H1 (cell line): Measurements from ENCODE around the gene MKLN1. TPM values are rescaled to one million over a fixed set of nuclear protein-coding genes. Genes with fewer than 3 reads are reported as not detected.

Source experiments
- CTCF ChIA-PET: fragments of 300-600 bp; sonication (Branson Sonifier 250); formaldehyde crosslinking; loops from one replicate; lab custom pipeline; 2021; ENCODE audit not compliant: partially characterized antibody; lab: Charles Lee
- POLR2A ChIA-PET: fragments of 300-600 bp; sonication (Branson Sonifier 250); formaldehyde crosslinking; loops from one replicate; lab custom pipeline; 2021; ENCODE audit warnings: inconsistent platforms; ENCODE audit not compliant: partially characterized antibody; lab: Charles Lee
- DNase-seq, 2 experiments: peaks; one replicate each; pipeline versions ENCODE4 v3.0.0 to v3.0.0-alpha.2; 2010 to 2022; ENCODE audit warnings: low spot score in 2 of 2, low read depth in 1 of 2, mixed read lengths in 1 of 2
- FAIRE-seq: peaks from 2 replicates; lab custom pipeline; 2011; peaks lifted over from hg19 to GRCh38; lab: Jason Lieb, UNC
- H2AFZ ChIP-seq: 2 replicates; pipeline ENCODE4 v1.8.1; 2012; ENCODE audit warnings: low read length, inconsistent platforms
- H2AK5ac ChIP-seq: 2 replicates; pipeline ENCODE4 v1.6.1; 2013; ENCODE audit warnings: low read depth, low read length
- H2BK120ac ChIP-seq: replicated peaks from 2 replicates; pipeline ENCODE3; 2013; ENCODE audit warnings: low read depth, low read length, inconsistent platforms
- H2BK12ac ChIP-seq: 2 replicates; pipeline ENCODE4 v1.6.1; 2013; ENCODE audit warnings: low read depth, low read length
- H2BK15ac ChIP-seq: 2 replicates; pipeline ENCODE4 v1.6.1; 2013; ENCODE audit warnings: low read length
- H2BK20ac ChIP-seq: 2 replicates; pipeline ENCODE4 v1.6.1; 2013; ENCODE audit warnings: low read length
- H2BK5ac ChIP-seq: 2 replicates; pipeline ENCODE4 v1.6.1; 2013; ENCODE audit warnings: low read depth, low read length
- H3K14ac ChIP-seq: 2 replicates; pipeline ENCODE4 v1.6.1; 2013; ENCODE audit warnings: inconsistent platforms; ENCODE audit not compliant: insufficient read length
- H3K18ac ChIP-seq: 2 replicates; pipeline ENCODE4 v1.6.1; 2013; ENCODE audit warnings: low read length; ENCODE audit errors: extremely low read depth
- H3K23ac ChIP-seq: 2 replicates; pipeline ENCODE4 v1.6.1; 2013; ENCODE audit warnings: inconsistent platforms; ENCODE audit not compliant: insufficient read length
- H3K23me2 ChIP-seq: 2 replicates; pipeline ENCODE4 v1.6.1; 2013; ENCODE audit warnings: low read depth, low read length
- H3K27ac ChIP-seq: 2 replicates; pipeline ENCODE4 v1.6.1; 2011; ENCODE audit warnings: low read depth, low read length, inconsistent platforms
- H3K27me3 ChIP-seq, 4 experiments: replicated peaks in 1 of 4; 1 replicate in 1 of 4; 2 replicates in 3 of 4; pipeline versions ENCODE4 v1.6.1 to v1.8.1; 2011 to 2013; ENCODE audit warnings: low read length in 3 of 4, mild to moderate bottlenecking in 3 of 4, inconsistent platforms in 2 of 4, mixed read lengths in 2 of 4, moderate library complexity in 1 of 4; ENCODE audit not compliant: control insufficient read depth in 3 of 4, insufficient read depth in 3 of 4; ENCODE audit errors: extremely low read depth in 1 of 4
- H3K36me3 ChIP-seq, 4 experiments: 2 replicates each; pipeline versions ENCODE4 v1.6.1 to v1.8.1; 2011 to 2013; ENCODE audit warnings: mild to moderate bottlenecking in 4 of 4, low read length in 3 of 4, moderate library complexity in 2 of 4, control low read depth in 1 of 4, inconsistent platforms in 1 of 4; ENCODE audit not compliant: insufficient read depth in 4 of 4, control insufficient read depth in 2 of 4
- H3K4ac ChIP-seq: replicated peaks from 2 replicates; pipeline ENCODE3; 2013; ENCODE audit warnings: low read length, low read depth, mixed read lengths, inconsistent platforms; ENCODE audit not compliant: insufficient read length
- H3K4me1 ChIP-seq, 4 experiments: replicated peaks in 1 of 4; 1 replicate in 1 of 4; 2 replicates in 3 of 4; pipeline versions ENCODE4 v1.6.1 to v1.8.1; 2011 to 2013; ENCODE audit warnings: low read length in 3 of 4, inconsistent platforms in 2 of 4, mixed read lengths in 1 of 4; ENCODE audit not compliant: insufficient read depth in 4 of 4, control insufficient read depth in 3 of 4
- H3K4me2 ChIP-seq, 2 experiments: 2 replicates each; pipeline versions ENCODE4 v1.6.1 to v1.8.1; 2011 to 2013; ENCODE audit warnings: low read depth in 2 of 2, low read length in 2 of 2, control low read depth in 1 of 2, inconsistent platforms in 1 of 2, mild to moderate bottlenecking in 1 of 2; ENCODE audit not compliant: insufficient read depth in 1 of 2
- H3K4me3 ChIP-seq, 4 experiments: fragments of 200-600, 300-600 bp in 1 of 4; sonication (generic), shearing (Covaris generic), sonication (Bioruptor Twin) in 1 of 4; 2 replicates each; pipeline versions ENCODE4 v1.5.1 to v1.8.1; 2011 to 2016; ENCODE audit warnings: low read length in 4 of 4, low read depth in 3 of 4, control low read depth in 2 of 4, inconsistent platforms in 2 of 4, mild to moderate bottlenecking in 2 of 4, mixed read lengths in 1 of 4, moderate library complexity in 1 of 4; ENCODE audit not compliant: insufficient read depth in 2 of 4; ENCODE audit errors: extremely low read depth in 1 of 4
- H3K56ac ChIP-seq: replicated peaks from 2 replicates; pipeline ENCODE3; 2013; ENCODE audit warnings: low read depth, mild to moderate bottlenecking, mixed read lengths, low read length, inconsistent platforms; ENCODE audit not compliant: insufficient read length
- H3K79me1 ChIP-seq: 2 replicates; pipeline ENCODE4 v1.6.1; 2013; ENCODE audit warnings: low read depth, low read length, control low read depth
- H3K79me2 ChIP-seq, 2 experiments: 2 replicates each; pipeline versions ENCODE4 v1.6.1 to v1.8.1; 2012 to 2013; ENCODE audit warnings: low read length in 2 of 2, mild to moderate bottlenecking in 2 of 2, inconsistent platforms in 1 of 2; ENCODE audit not compliant: insufficient read depth in 2 of 2, control insufficient read depth in 1 of 2
- H3K9ac ChIP-seq, 4 experiments: replicated peaks in 1 of 4; 1 replicate in 1 of 4; 2 replicates in 3 of 4; pipeline versions ENCODE4 v1.6.1 to v1.8.1; 2011 to 2013; ENCODE audit warnings: low read depth in 3 of 4, low read length in 3 of 4, control low read depth in 2 of 4, mild to moderate bottlenecking in 2 of 4, moderate library complexity in 2 of 4, inconsistent platforms in 1 of 4; ENCODE audit errors: extremely low read depth in 1 of 4
- H3K9me3 ChIP-seq, 2 experiments: 2 replicates each; pipeline versions ENCODE4 v1.6.1 to v1.8.1; 2012 to 2013; ENCODE audit warnings: mild to moderate bottlenecking in 2 of 2, moderate library complexity in 2 of 2, control low read depth in 1 of 2, inconsistent platforms in 1 of 2, low read depth in 1 of 2, low read length in 1 of 2, mixed read lengths in 1 of 2; ENCODE audit not compliant: insufficient read depth in 2 of 2
- H4K20me1 ChIP-seq, 2 experiments: replicated peaks in 1 of 2; 2 replicates each; pipeline versions ENCODE3 to v1.8.1; 2011 to 2013; ENCODE audit warnings: inconsistent platforms in 2 of 2, low read length in 2 of 2, mild to moderate bottlenecking in 1 of 2; ENCODE audit not compliant: insufficient read depth in 2 of 2, control insufficient read depth in 1 of 2
- H4K5ac ChIP-seq: 2 replicates; pipeline ENCODE4 v1.6.1; 2013; ENCODE audit warnings: low read length, low read depth, mixed read lengths, inconsistent platforms; ENCODE audit not compliant: insufficient read length
- H4K8ac ChIP-seq: 2 replicates; pipeline ENCODE4 v1.8.0; 2013; ENCODE audit warnings: mild to moderate bottlenecking, moderate library complexity, low read length, inconsistent platforms; ENCODE audit not compliant: insufficient read depth; ENCODE audit errors: extremely low read depth
- H4K91ac ChIP-seq: replicated peaks from 2 replicates; pipeline ENCODE3; 2013; ENCODE audit warnings: low read length, mixed read lengths, inconsistent platforms; ENCODE audit not compliant: insufficient read length
- E2F6 ChIP-seq: IDR thresholded peaks from 2 replicates; pipeline ENCODE4 v1.6.1; 2012; ENCODE audit warnings: inconsistent platforms
- EP300 ChIP-seq, 2 experiments: IDR thresholded peaks; 1 replicate in 1 of 2; 2 replicates in 1 of 2; pipeline ENCODE4 v1.6.1; 2011 to 2012; ENCODE audit warnings: low read depth in 2 of 2, low read length in 2 of 2, mild to moderate bottlenecking in 2 of 2, borderline replicate concordance in 1 of 2, inconsistent platforms in 1 of 2, moderate library complexity in 1 of 2
- HDAC2 ChIP-seq, 2 experiments: fragments of 300-600 bp in 1 of 2; sonication (generic) in 1 of 2; IDR thresholded peaks; 2 replicates each; pipeline ENCODE4 v1.6.1; 2011 to 2012; ENCODE audit warnings: low read depth in 2 of 2, low read length in 2 of 2, mild to moderate bottlenecking in 2 of 2, moderate library complexity in 2 of 2, borderline replicate concordance in 1 of 2, inconsistent platforms in 1 of 2
- HDAC6 ChIP-seq: IDR thresholded peaks from one replicate; pipeline ENCODE4 v1.7.1; 2012; ENCODE audit warnings: low read depth, mild to moderate bottlenecking, inconsistent platforms, low read length, moderate library complexity
- JUN ChIP-seq: IDR thresholded peaks from 2 replicates; pipeline ENCODE4 v1.6.1; 2011; ENCODE audit warnings: low read depth, mild to moderate bottlenecking, improper control_type of control experiment, low read length
- MAX ChIP-seq: IDR thresholded peaks from 2 replicates; pipeline ENCODE4 v1.6.1; 2012; ENCODE audit warnings: inconsistent platforms
- POU5F1 ChIP-seq: IDR thresholded peaks from 2 replicates; pipeline ENCODE4 v1.6.1; 2011; ENCODE audit warnings: low read depth, mild to moderate bottlenecking, low read length, moderate library complexity
- RFX5 ChIP-seq: IDR thresholded peaks from 2 replicates; pipeline ENCODE4 v1.6.1; 2011; ENCODE audit warnings: low read depth, low read length, improper control_type of control experiment, borderline replicate concordance
- SP4 ChIP-seq: IDR thresholded peaks from 2 replicates; pipeline ENCODE4 v1.6.1; 2012; ENCODE audit warnings: low read length, inconsistent platforms
- SUZ12 ChIP-seq: fragments of 200-600 bp; sonication (generic); IDR thresholded peaks from 2 replicates; pipeline ENCODE4 v1.6.1; 2012; ENCODE audit warnings: mild to moderate bottlenecking, inconsistent platforms, low read length, moderate library complexity, mixed read lengths
- TEAD4 ChIP-seq: IDR thresholded peaks from 2 replicates; pipeline ENCODE4 v1.6.1; 2012; ENCODE audit warnings: low read depth, low read length, inconsistent platforms, mixed read lengths
- WGBS, 2 experiments: shearing (Covaris generic) in 1 of 2; methylation state at CpG; one replicate each; pipeline versions ENCODE4 v1.1.6 to v1.1.7; 2013 to 2015; ENCODE audit warnings: low lambda C conversion rate in 2 of 2, mixed read lengths in 2 of 2, inconsistent platforms in 1 of 2, low coverage in 1 of 2, missing lambda C conversion rate in 1 of 2; ENCODE audit not compliant: insufficient replicate concordance in 2 of 2, insufficient coverage in 1 of 2, insufficient read length in 1 of 2; ENCODE audit errors: extremely low coverage in 1 of 2, missing lambda C conversion rate in 1 of 2; 5-methylcytosine and 5-hydroxymethylcytosine counted together
- polyA plus RNA-seq, 7 experiments: library from polyadenylated mRNA; depleted of rRNA in 3 of 7; stranded (reverse) in 5 of 7; unstranded in 2 of 7; fragments of >200 nt in 5 of 7; fragments of 200-250 nt in 2 of 7; gene quantifications; 1 replicate in 5 of 7; 2 replicates in 1 of 7; 4 replicates in 1 of 7; pipeline versions ENCODE4 v1.2.1 to v1.2.3, GENCODE V29; 2011 to 2013; ENCODE audit warnings: missing spikeins in 2 of 7, mixed read lengths in 2 of 7
- total RNA-seq: library from RNA; stranded (reverse); fragmentation: NEBNext Ultra II Directional; extraction: Animal tissue kit (Norgen Biotek cat#: 25700); gene quantifications from 2 replicates; pipeline ENCODE4 v1.2.1, GENCODE V29; 2021

MKLN1 gene
- total and polyA plus RNA-seq, 2 of the 8 experiments (the other 6 are each of a cell fraction or from before 2014, with no cell fraction given) = 22.3 to 50.9 TPM

- Histone ChIP-seq H4K91ac (no peak overlapping the region), H2BK120ac (no peak overlapping the region), H3K14ac (no peak overlapping the region), H2AK5ac (no peak overlapping the region), H3K79me2 (peaks cover 72 to 100% of the 10 kb centered on the region in 2 experiments), H3K79me1 (peaks cover 29% of the 10 kb centered on the region), H3K4me3 (no peak overlapping the region), H4K8ac (no peak overlapping the region), H2BK15ac (no peak overlapping the region), H3K27me3 (no peaks in the 10 kb centered on the region), H3K56ac (no peak overlapping the region), H3K4me1 (peaks cover 19 to 69% (median 38%) of the 10 kb centered on the region in 4 experiments), H2BK5ac (0 out of 2 replicates have a peak overlapping the region, but pooled peaks have one; percentile 5), H2AFZ (no peak overlapping the region), H2BK20ac (0 out of 2 replicates have a peak overlapping the region, but pooled peaks have one; percentile 21), H2BK12ac (no peak overlapping the region; the same call in 1 of the 2 replicates), H3K18ac (no peak overlapping the region), H3K36me3 (peaks cover 3 to 88% (median 9%) of the 10 kb centered on the region in 4 experiments), H3K23me2 (no peaks in the 10 kb centered on the region), H4K20me1 (peaks cover 74 to 77% of the 10 kb centered on the region in 2 experiments), H3K27ac (no peak overlapping the region), H3K4ac (no peak overlapping the region), H3K23ac (no peak overlapping the region), H3K4me2 (peak overlapping the region in 1 of 2 experiments; percentile 19; a peak in 2 of 4 replicates), H3K9me3 (no peaks in the 10 kb centered on the region), H4K5ac (no peak overlapping the region), H3K9ac (no peak overlapping the region)
- CTCF ChIA-PET = interaction anchor here (0.6 to 11.9 kb wide), 8 partner anchors 9 to 1980 kb away, joined by 3 to 154 read pairs (median 5); no protein-coding TSS in a partner anchor
- DNase-seq = no peak
- 90% methylated on average over 11 of the region's 12 CpGs; no CpG with 5 or more reads in 1 of the 2 experiments for WGBS, 2 experiments
- no peak for FAIRE-seq
- POLR2A ChIA-PET = interaction anchor here (0.6 to 2.9 kb wide), 10 partner anchors 8 to 115 kb away, joined by 3 to 17 read pairs (median 4); partner anchors contain the start of gene PODXL
- TF ChIP-seq SUZ12 (no peak), SP4 (no peak), MAX (no peak), RFX5 (no peak), EP300 (IDR thresholded peaks at IDR 0.05; ENCODE audit: borderline replicate concordance in 1 of 2, low read depth in 2 of 2, low read length in 2 of 2) (no peak), JUN (no peak), E2F6 (no peak), POU5F1 (no peak), HDAC2 (IDR thresholded peaks at IDR 0.05; ENCODE audit: borderline replicate concordance in 1 of 2, low read depth in 2 of 2, low read length in 2 of 2) (no peak), TEAD4 (no peak), HDAC6 (no peak)
Measured at GRCh38 chr7:131537571-131537978, 209.9 kb downstream of the MKLN1 start.
